MG63 (cell line): ENCODE results near the gene CDH18. TPM values are rescaled to one million over a fixed set of nuclear protein-coding genes. Genes with fewer than 3 reads are reported as not detected.
A peak's percentile ranks its signal among the peaks of the same experiment; 100 is the strongest.
"Not testable (repeated sequence)": the region's sequence is repeated elsewhere in the genome, so short reads cannot be mapped to it uniquely, and the experiment has no call there.

Experiments
- DNase-seq: peaks from one replicate; pipeline ENCODE4 v3.0.0-alpha.2; 2020
- H3K27me3 ChIP-seq: fragments of 250-450 bp; sonication (Bioruptor Pico); 2 replicates; pipeline ENCODE4 v1.5.1; 2020; ENCODE audit warnings: mild to moderate bottlenecking, moderate library complexity
- H3K36me3 ChIP-seq: fragments of 250-450 bp; sonication (Bioruptor Pico); 2 replicates; pipeline ENCODE4 v1.5.1; 2020; ENCODE audit warnings: mild to moderate bottlenecking, moderate library complexity
- H3K4me3 ChIP-seq: fragments of 250-450 bp; sonication (Bioruptor Pico); 2 replicates; pipeline ENCODE4 v1.5.1; 2020; ENCODE audit warnings: mild to moderate bottlenecking, moderate library complexity
- H3K9me3 ChIP-seq: fragments of 250-450 bp; sonication (Bioruptor Pico); 2 replicates; pipeline ENCODE4 v1.5.1; 2020; ENCODE audit warnings: mild to moderate bottlenecking, moderate library complexity
- total RNA-seq: library from RNA; depleted of rRNA; stranded (reverse); fragments of >200 nt; shearing (Covaris generic); gene quantifications from 2 replicates; pipeline ENCODE4 v1.2.3, GENCODE V29; 2014; ENCODE audit warnings: low replicate concordance

Gene CDH18
- total RNA-seq, 1 experiment from 2014 or later = 18.8 TPM

- no peak for DNase-seq
- peaks cover 16% of the 10 kb centered on the region; the same call in 1 of the 2 replicates for H3K9me3 ChIP-seq
- H3K4me3 ChIP-seq = no peak overlapping the region
- no peaks in the 10 kb centered on the region for H3K27me3 ChIP-seq
- H3K36me3 ChIP-seq = no peaks in the 10 kb centered on the region; the same call in 1 of the 2 replicates
Observed at GRCh38 chr5:19835442-19835841, 152.6 kb downstream of the CDH18 start.

GRCh38 chr5:19812720-19813119 lies 175.3 kb downstream of the CDH18 start:
- not testable (repeated sequence) for H3K4me3 ChIP-seq, H3K36me3 ChIP-seq, DNase-seq, H3K27me3 ChIP-seq, H3K9me3 ChIP-seq

- Histone ChIP-seq H3K4me3 (no peak overlapping the region), H3K9me3 (no peaks in the 10 kb centered on the region), H3K36me3 (no peaks in the 10 kb centered on the region), H3K27me3 (no peaks in the 10 kb centered on the region)
- no peak for DNase-seq
Observed at GRCh38 chr5:19806756-19807155, 181.2 kb downstream of the CDH18 start.

GRCh38 chr5:19802686-19803085 lies 185.3 kb downstream of the CDH18 start:
- no peak for DNase-seq
- Histone ChIP-seq H3K27me3 (no peaks in the 10 kb centered on the region), H3K9me3 (no peaks in the 10 kb centered on the region), H3K36me3 (no peaks in the 10 kb centered on the region), H3K4me3 (no peak overlapping the region)

- H3K4me3 ChIP-seq = no peak overlapping the region
- no peak for DNase-seq
- H3K9me3 ChIP-seq = 0 out of 2 replicates have a peak, but pooled peaks cover 2% of the 10 kb centered on the region
- H3K36me3 ChIP-seq = no peaks in the 10 kb centered on the region
- H3K27me3 ChIP-seq = no peaks in the 10 kb centered on the region
Observed at GRCh38 chr5:19795218-19795617, 192.8 kb downstream of the CDH18 start.

- Histone ChIP-seq H3K4me3 (no peak overlapping the region), H3K36me3 (no peaks in the 10 kb centered on the region), H3K9me3 (0 out of 2 replicates have a peak, but pooled peaks cover 2% of the 10 kb centered on the region), H3K27me3 (no peaks in the 10 kb centered on the region)
- DNase-seq = no peak
Observed at GRCh38 chr5:19790829-19791466, 197.1 kb downstream of the CDH18 start.

GRCh38 chr5:19782566-19782965 lies 205.4 kb downstream of the CDH18 start:
- Histone ChIP-seq H3K9me3 (no peaks in the 10 kb centered on the region), H3K27me3 (no peaks in the 10 kb centered on the region), H3K36me3 (no peaks in the 10 kb centered on the region), H3K4me3 (no peak overlapping the region)
- no peak for DNase-seq

GRCh38 chr5:19777363-19777762 lies 210.6 kb downstream of the CDH18 start:
- DNase-seq = no peak
- no peaks in the 10 kb centered on the region for H3K27me3 ChIP-seq
- H3K36me3 ChIP-seq = no peaks in the 10 kb centered on the region
- no peaks in the 10 kb centered on the region for H3K9me3 ChIP-seq
- no peak overlapping the region for H3K4me3 ChIP-seq

- DNase-seq, H3K4me3 ChIP-seq, H3K36me3 ChIP-seq, H3K9me3 ChIP-seq, H3K27me3 ChIP-seq: not testable (repeated sequence)
Observed at GRCh38 chr5:19776886-19777285, 211.1 kb downstream of the CDH18 start.

GRCh38 chr5:19771174-19771835 lies 216.7 kb downstream of the CDH18 start:
- Histone ChIP-seq H3K27me3 (no peaks in the 10 kb centered on the region), H3K9me3 (no peaks in the 10 kb centered on the region), H3K36me3 (no peaks in the 10 kb centered on the region), H3K4me3 (no peak overlapping the region)
- DNase-seq = peak; percentile 15

GRCh38 chr5:19770396-19770795 lies 217.6 kb downstream of the CDH18 start:
- H3K9me3 ChIP-seq = no peaks in the 10 kb centered on the region
- H3K27me3 ChIP-seq = no peaks in the 10 kb centered on the region
- H3K36me3 ChIP-seq = no peaks in the 10 kb centered on the region
- no peak overlapping the region for H3K4me3 ChIP-seq
- no peak for DNase-seq

- no peaks in the 10 kb centered on the region for H3K36me3 ChIP-seq
- no peak for DNase-seq
Observed at GRCh38 chr5:19767987-19768386, 220.0 kb downstream of the CDH18 start.

GRCh38 chr5:19753579-19753978 lies 234.4 kb downstream of the CDH18 start:
- no peak for DNase-seq

More at GRCh38 chr5:19767987-19768386, 220.0 kb downstream of the CDH18 start:
- H3K4me3 ChIP-seq = no peak overlapping the region
- H3K27me3 ChIP-seq = no peaks in the 10 kb centered on the region
- 0 out of 2 replicates have a peak, but pooled peaks cover 3% of the 10 kb centered on the region for H3K9me3 ChIP-seq

GRCh38 chr5:19751326-19751725 lies 236.7 kb downstream of the CDH18 start:
- H3K9me3 ChIP-seq = peaks cover 23% of the 10 kb centered on the region
- H3K36me3 ChIP-seq = no peaks in the 10 kb centered on the region
- no peak overlapping the region for H3K4me3 ChIP-seq
- DNase-seq = no peak
- no peaks in the 10 kb centered on the region for H3K27me3 ChIP-seq

More at GRCh38 chr5:19753579-19753978, 234.4 kb downstream of the CDH18 start:
- Histone ChIP-seq H3K4me3 (no peak overlapping the region), H3K27me3 (no peaks in the 10 kb centered on the region), H3K36me3 (no peaks in the 10 kb centered on the region), H3K9me3 (peaks cover 23% of the 10 kb centered on the region)

GRCh38 chr5:19745247-19745646 lies 242.8 kb downstream of the CDH18 start:
- Histone ChIP-seq H3K9me3 (no peaks in the 10 kb centered on the region), H3K27me3 (no peaks in the 10 kb centered on the region), H3K36me3 (no peaks in the 10 kb centered on the region), H3K4me3 (no peak overlapping the region)
- no peak for DNase-seq

GRCh38 chr5:19739671-19740070 lies 248.3 kb downstream of the CDH18 start:
- H3K36me3 ChIP-seq = no peaks in the 10 kb centered on the region
- DNase-seq = no peak
- no peak overlapping the region for H3K4me3 ChIP-seq
- H3K9me3 ChIP-seq = no peaks in the 10 kb centered on the region
- H3K27me3 ChIP-seq = no peaks in the 10 kb centered on the region

- Histone ChIP-seq H3K9me3 (no peaks in the 10 kb centered on the region), H3K4me3 (no peak overlapping the region), H3K27me3 (no peaks in the 10 kb centered on the region), H3K36me3 (no peaks in the 10 kb centered on the region)
- DNase-seq = no peak
Observed at GRCh38 chr5:19734776-19735175, 253.2 kb downstream of the CDH18 start.
